ENCODE results near the gene GORAB.

Gene GORAB

GRCh38 chr1:170592591-170593111 lies 60.7 kb downstream of the GORAB start:
- TF ChIP-seq CTCF (IDR thresholded peaks at IDR 0.05; ENCODE audit: insufficient read depth, low read length, poor library complexity, severe bottlenecking) (no peak), EZH2phosphoT487 (conservative IDR thresholded peaks at IDR 0.05; ENCODE audit: low read length) (no peak)
- Histone ChIP-seq H3K36me3 (ENCODE audit: low read length) (no peaks in the 10 kb centered on the region), H2AFZ (ENCODE audit: low read depth, low read length, severe bottlenecking) (no peak overlapping the region), H3K4me3 (ENCODE audit: insufficient read depth, low read length, poor library complexity, severe bottlenecking) (no peak overlapping the region), H3K27ac (ENCODE audit: low read depth, low read length) (no peak overlapping the region), H3K9me3 (ENCODE audit: insufficient read depth, low read length) (no peaks in the 10 kb centered on the region), H3K9ac (ENCODE audit: low read length) (no peak overlapping the region), H3K9me2 (replicated peaks; ENCODE audit: insufficient read depth, low read length) (no peaks in the 10 kb centered on the region), H3F3A (ENCODE audit: insufficient read depth) (no peaks in the 10 kb centered on the region), H3K27me3 (ENCODE audit: low read length) (no peaks in the 10 kb centered on the region), H3K79me2 (ENCODE audit: insufficient read depth, low read length) (no peaks in the 10 kb centered on the region), H3K4me2 (ENCODE audit: low read depth, low read length, poor library complexity, severe bottlenecking) (no peak overlapping the region), H4K20me1 (ENCODE audit: low read depth, low read length) (no peaks in the 10 kb centered on the region)

- H3K27ac ChIP-seq (ENCODE audit: low read depth, low read length), result no peak overlapping the region
- H3K79me2 ChIP-seq (ENCODE audit: insufficient read depth, low read length), result no peaks in the 10 kb centered on the region
- H3K36me3 ChIP-seq (ENCODE audit: low read length), result no peaks in the 10 kb centered on the region
- H3F3A ChIP-seq (ENCODE audit: insufficient read depth), result no peaks in the 10 kb centered on the region
- H3K4me3 ChIP-seq (ENCODE audit: insufficient read depth, low read length, poor library complexity, severe bottlenecking), result no peak overlapping the region
- TF ChIP-seq EZH2phosphoT487 (conservative IDR thresholded peaks at IDR 0.05; ENCODE audit: low read length), result no peak
- TF ChIP-seq CTCF (IDR thresholded peaks at IDR 0.05; ENCODE audit: insufficient read depth, low read length, poor library complexity, severe bottlenecking), result no peak
- no peaks in the 10 kb centered on the region for H4K20me1 ChIP-seq (ENCODE audit: low read depth, low read length)
- H3K9me3 ChIP-seq (ENCODE audit: insufficient read depth, low read length), result no peaks in the 10 kb centered on the region
- H3K9me2 ChIP-seq (replicated peaks; ENCODE audit: insufficient read depth, low read length), result no peaks in the 10 kb centered on the region
- H3K27me3 ChIP-seq (ENCODE audit: low read length), result no peaks in the 10 kb centered on the region
- H2AFZ ChIP-seq (ENCODE audit: low read depth, low read length, severe bottlenecking), result no peak overlapping the region
- no peak overlapping the region for H3K4me2 ChIP-seq (ENCODE audit: low read depth, low read length, poor library complexity, severe bottlenecking)
- H3K9ac ChIP-seq (ENCODE audit: low read length), result no peak overlapping the region
Observed at GRCh38 chr1:170593173-170594011, 61.4 kb downstream of the GORAB start.

- no peaks in the 10 kb centered on the region for H3K9me2 ChIP-seq (replicated peaks; ENCODE audit: insufficient read depth, low read length)
- H3K4me3 ChIP-seq (ENCODE audit: insufficient read depth, low read length, poor library complexity, severe bottlenecking), result no peak overlapping the region
- no peak overlapping the region for H3K27ac ChIP-seq (ENCODE audit: low read depth, low read length)
- no peaks in the 10 kb centered on the region for H3K79me2 ChIP-seq (ENCODE audit: insufficient read depth, low read length)
- H3K36me3 ChIP-seq (ENCODE audit: low read length), result no peaks in the 10 kb centered on the region
- no peak overlapping the region for H3K4me2 ChIP-seq (ENCODE audit: low read depth, low read length, poor library complexity, severe bottlenecking)
- no peak for TF ChIP-seq EZH2phosphoT487 (conservative IDR thresholded peaks at IDR 0.05; ENCODE audit: low read length)
- TF ChIP-seq CTCF (IDR thresholded peaks at IDR 0.05; ENCODE audit: insufficient read depth, low read length, poor library complexity, severe bottlenecking), result no peak
- no peaks in the 10 kb centered on the region for H4K20me1 ChIP-seq (ENCODE audit: low read depth, low read length)
- H2AFZ ChIP-seq (ENCODE audit: low read depth, low read length, severe bottlenecking), result no peak overlapping the region
- no peaks in the 10 kb centered on the region for H3K9me3 ChIP-seq (ENCODE audit: insufficient read depth, low read length)
- no peaks in the 10 kb centered on the region for H3K27me3 ChIP-seq (ENCODE audit: low read length)
- no peaks in the 10 kb centered on the region for H3F3A ChIP-seq (ENCODE audit: insufficient read depth)
- H3K9ac ChIP-seq (ENCODE audit: low read length), result no peak overlapping the region
Observed at GRCh38 chr1:170594066-170594626, 62.2 kb downstream of the GORAB start.

Measured in SU-DHL-6 (cell line).